Measurements from ENCODE around the gene PSENEN.
"Not testable (repeated sequence)": the region's sequence is repeated elsewhere in the genome, so short reads cannot be mapped to it uniquely, and the experiment has no call there.

The PSENEN gene

GRCh38 chr19:35751839-35752745, 6.6 kb downstream of the PSENEN start:
- DNase-seq (ENCODE audit: low spot score), result no peak

- no peak for DNase-seq (ENCODE audit: low spot score)
These were observed 7.4 kb downstream of the PSENEN start for GRCh38 chr19:35752746-35753350.

GRCh38 chr19:35753634-35754369, 8.4 kb downstream of the PSENEN start:
- DNase-seq (ENCODE audit: low spot score), result no peak

- DNase-seq (ENCODE audit: low spot score), result no peak
These were observed 9.1 kb downstream of the PSENEN start for GRCh38 chr19:35754370-35755130.

- DNase-seq (ENCODE audit: low spot score), result no peak
These were observed 9.7 kb downstream of the PSENEN start for GRCh38 chr19:35755131-35755549.

GRCh38 chr19:35755550-35756376, 10.3 kb downstream of the PSENEN start:
- DNase-seq (ENCODE audit: low spot score), result no peak

GRCh38 chr19:35756377-35757230, 11.2 kb downstream of the PSENEN start, which contains the start of gene HSPB6:
HSPB6 (minus strand) TSS chr19:35757029; CDS start chr19:35757008, 21 bp downstream.
- no peak for DNase-seq (ENCODE audit: low spot score)

- no peak for DNase-seq (ENCODE audit: low spot score)
These were observed 11.8 kb downstream of the PSENEN start for GRCh38 chr19:35757231-35757748.

- DNase-seq (ENCODE audit: low spot score), result peak; percentile 100
These were observed 12.5 kb downstream of the PSENEN start, which contains the start of gene PROSER3 for GRCh38 chr19:35757749-35758608. PROSER3 (plus strand) TSS chr19:35758176; CDS start chr19:35758216, 40 bp downstream.

GRCh38 chr19:35759697-35760096, 14.2 kb downstream of the PSENEN start:
- DNase-seq (ENCODE audit: low spot score), result no peak

- no peak for DNase-seq (ENCODE audit: low spot score)
These were observed 15.4 kb downstream of the PSENEN start for GRCh38 chr19:35760711-35761349.

GRCh38 chr19:35764432-35765315, 19.2 kb downstream of the PSENEN start:
- DNase-seq (ENCODE audit: low spot score), result no peak

- no peak for DNase-seq (ENCODE audit: low spot score)
These were observed 21.2 kb downstream of the PSENEN start for GRCh38 chr19:35766571-35767104.

- DNase-seq (ENCODE audit: low spot score), result no peak
These were observed 22.0 kb downstream of the PSENEN start for GRCh38 chr19:35767288-35768081.

GRCh38 chr19:35768082-35768421, 22.6 kb downstream of the PSENEN start:
- no peak for DNase-seq (ENCODE audit: low spot score)

- DNase-seq (ENCODE audit: low spot score), result not testable (repeated sequence)
These were observed 26.9 kb downstream of the PSENEN start for GRCh38 chr19:35772362-35772761.

All from SW480 (cell line).